HG03280 (cell line): ENCODE measurements around the gene PARG.
"Not testable (repeated sequence)": the region's sequence is repeated elsewhere in the genome, so short reads cannot be mapped to it uniquely, and the experiment has no call there.

Experiments
- ATAC-seq: cut with Tn5 transposase; IDR thresholded peaks from one replicate; pipeline ENCODE4 v1.9.1; 2021; ENCODE audit warnings: mild to moderate bottlenecking, moderate library complexity; ENCODE audit not compliant: unreplicated experiment

PARG gene

DNA sequence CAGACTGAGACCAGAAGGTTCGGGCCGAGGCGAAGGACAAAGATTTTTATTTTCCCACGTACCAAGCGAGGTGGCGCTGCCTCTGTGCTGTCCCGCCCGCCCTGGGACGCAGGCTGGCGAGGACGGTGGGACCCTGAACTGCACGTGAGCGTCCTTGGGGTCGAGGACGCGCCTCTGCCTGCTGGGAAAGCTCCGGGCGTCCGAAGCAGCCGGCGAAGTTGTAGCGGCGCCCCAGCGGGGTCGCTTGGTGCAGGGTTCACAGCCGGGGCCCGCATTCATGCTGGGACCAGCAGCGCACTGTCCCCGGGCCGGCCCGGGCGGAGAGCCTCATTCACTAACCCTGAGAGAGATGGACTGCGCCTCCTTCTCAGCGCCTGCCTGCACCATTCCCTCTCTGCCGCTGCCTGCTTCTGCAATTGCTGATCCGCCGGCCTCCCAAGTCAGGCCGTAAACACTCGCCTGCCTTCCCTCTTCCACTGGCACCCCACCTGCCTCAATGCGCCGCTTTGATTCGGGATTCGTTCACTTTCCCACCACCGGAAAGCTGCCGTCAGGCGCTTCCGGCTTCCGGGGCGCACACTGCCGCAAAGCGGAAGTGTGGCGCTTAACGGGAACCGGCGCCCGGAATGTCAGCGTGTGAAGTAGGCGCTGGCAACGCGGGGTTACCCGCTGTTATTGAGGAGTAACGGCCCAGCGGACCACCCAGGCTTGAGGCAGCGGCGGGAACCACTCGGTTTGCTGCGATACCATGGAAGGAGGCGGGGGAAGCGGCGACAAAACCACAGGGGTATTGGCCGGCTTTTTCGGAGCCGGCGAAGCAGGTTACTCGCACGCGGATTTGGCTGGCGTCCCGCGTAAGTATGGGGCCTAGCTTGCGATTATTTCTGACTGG is at the start of gene PARG, which contains the start of gene TIMM23B:
PARG (minus strand) TSS at position 581 of the 892 bp plus-strand sequence; CDS start at position 279, 302 bp downstream.
TIMM23B (plus strand) TSS at position 607 of the 892 bp plus-strand sequence; CDS start at position 749, 142 bp downstream.
- ATAC-seq = peak; percentile 73

- not testable (repeated sequence) for ATAC-seq
These were observed 46.5 kb upstream of the PARG start, which contains the start of gene AGAP6 for GRCh38 chr10:49988376-49988775. AGAP6 (plus strand) TSS chr10:49988406; CDS start chr10:49988716, 310 bp downstream.

DNA sequence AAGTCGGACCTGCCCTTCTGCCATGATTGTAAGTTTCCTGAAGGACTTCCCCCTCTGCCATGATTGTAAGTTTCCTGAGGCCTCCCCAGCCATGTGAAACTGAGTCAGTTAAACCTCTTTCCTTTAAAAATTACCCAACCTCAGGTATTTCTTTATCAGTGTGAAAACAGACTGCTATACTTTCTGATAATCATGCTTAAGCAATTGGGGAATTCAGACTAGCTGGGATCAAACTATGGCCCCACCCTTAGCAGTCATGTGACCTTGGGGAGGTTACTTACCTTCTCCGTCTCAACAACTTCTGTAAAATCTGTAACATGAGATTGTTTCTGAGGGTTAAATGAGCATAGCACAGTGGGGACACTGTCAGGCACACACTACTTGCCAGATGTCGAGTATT is 45.4 kb upstream of the PARG start:
- not testable (repeated sequence) for ATAC-seq

DNA sequence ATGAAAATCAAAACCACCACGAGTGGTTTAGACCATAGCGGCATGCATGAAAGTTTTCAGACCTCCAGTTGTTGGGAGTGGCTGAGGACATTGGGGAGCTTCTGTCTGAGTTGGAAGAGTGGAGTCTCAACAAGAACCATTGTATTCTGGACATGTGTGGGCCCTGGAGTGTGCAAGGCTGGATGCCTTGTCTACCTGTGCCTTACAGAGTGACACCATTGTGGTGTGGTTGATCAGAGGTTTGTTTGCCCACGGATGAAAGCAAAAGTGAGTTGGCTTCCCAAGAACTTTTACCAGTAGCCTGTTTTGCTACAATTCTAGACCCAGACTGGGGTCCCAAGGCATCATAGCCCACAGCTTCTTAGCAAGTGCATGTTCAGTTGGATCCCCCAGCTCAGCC is 35.9 kb upstream of the PARG start:
- ATAC-seq = not testable (repeated sequence)

- ATAC-seq = not testable (repeated sequence)
These were observed 30.3 kb upstream of the PARG start for GRCh38 chr10:49972094-49972493.

GRCh38 chr10:49971466-49971865 is 29.6 kb upstream of the PARG start:
- not testable (repeated sequence) for ATAC-seq

GRCh38 chr10:49970331-49970857 is 28.6 kb upstream of the PARG start:
- ATAC-seq = not testable (repeated sequence)

- ATAC-seq = not testable (repeated sequence)
These were observed 11.3 kb upstream of the PARG start for GRCh38 chr10:49953122-49953521.

DNA sequence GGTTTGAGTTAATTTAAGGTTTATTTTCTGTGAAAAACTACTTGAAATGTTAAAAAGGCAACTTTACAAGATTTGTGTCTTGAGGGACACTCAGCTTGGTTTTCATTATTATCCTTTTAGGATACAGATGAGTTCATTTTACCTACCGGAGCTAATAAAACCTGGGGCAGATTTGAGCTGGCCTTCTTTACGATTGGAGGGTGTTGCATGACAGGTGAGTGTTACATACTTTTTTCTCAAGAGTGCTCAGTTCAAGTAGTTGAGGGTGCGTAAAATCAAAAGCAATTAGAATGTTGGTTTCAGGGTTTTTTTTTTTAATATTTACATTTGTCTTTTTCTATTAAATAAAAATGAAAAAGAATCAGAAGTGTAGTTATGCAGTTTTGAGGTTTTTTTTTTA is 10.2 kb upstream of the PARG start:
- ATAC-seq = not testable (repeated sequence)

DNA sequence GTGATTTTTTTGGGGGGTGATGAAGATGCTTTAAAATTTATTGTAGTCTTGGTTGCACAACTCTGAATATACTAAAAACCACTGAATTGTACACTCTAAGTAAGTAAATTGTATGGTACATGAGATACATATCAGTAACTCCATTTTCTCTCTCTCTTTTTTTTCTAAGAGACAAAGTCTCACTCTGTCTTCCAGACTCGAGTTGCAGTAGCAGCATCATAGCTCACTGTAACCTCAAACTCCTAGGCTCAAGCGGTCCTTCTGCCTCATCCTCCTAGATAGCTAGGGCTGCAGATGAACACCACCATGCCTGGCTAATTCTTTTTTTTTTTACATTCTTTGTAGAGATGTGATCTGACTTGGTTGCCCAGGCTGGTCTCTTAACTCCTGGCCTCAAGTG is 6.9 kb upstream of the PARG start:
- ATAC-seq = not testable (repeated sequence)

GRCh38 chr10:49948142-49948541 is 6.3 kb upstream of the PARG start:
- ATAC-seq = peak; percentile 77

DNA sequence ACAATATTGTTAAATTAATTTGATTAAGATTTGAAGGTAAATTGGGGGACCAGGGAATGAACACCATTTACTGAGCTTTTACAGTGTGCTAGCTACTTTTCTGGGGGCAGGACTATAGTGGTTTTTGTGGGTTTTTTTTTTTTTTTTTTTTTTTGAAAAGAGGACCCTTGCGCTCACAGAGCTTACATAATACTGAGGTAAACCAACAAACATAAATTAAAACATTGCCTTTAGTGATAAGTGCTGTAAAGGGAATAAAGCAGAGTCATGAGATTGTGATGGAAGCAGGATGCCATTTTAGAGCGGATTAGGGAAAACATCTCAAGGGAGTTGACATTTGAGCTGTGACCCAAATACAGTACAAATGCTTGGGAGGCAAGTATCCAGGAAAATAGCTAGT is 1.8 kb upstream of the PARG start:
- ATAC-seq = not testable (repeated sequence)

- ATAC-seq = peak; percentile 8
These were observed 495 bp upstream of the PARG start for GRCh38 chr10:49942339-49942705.

DNA sequence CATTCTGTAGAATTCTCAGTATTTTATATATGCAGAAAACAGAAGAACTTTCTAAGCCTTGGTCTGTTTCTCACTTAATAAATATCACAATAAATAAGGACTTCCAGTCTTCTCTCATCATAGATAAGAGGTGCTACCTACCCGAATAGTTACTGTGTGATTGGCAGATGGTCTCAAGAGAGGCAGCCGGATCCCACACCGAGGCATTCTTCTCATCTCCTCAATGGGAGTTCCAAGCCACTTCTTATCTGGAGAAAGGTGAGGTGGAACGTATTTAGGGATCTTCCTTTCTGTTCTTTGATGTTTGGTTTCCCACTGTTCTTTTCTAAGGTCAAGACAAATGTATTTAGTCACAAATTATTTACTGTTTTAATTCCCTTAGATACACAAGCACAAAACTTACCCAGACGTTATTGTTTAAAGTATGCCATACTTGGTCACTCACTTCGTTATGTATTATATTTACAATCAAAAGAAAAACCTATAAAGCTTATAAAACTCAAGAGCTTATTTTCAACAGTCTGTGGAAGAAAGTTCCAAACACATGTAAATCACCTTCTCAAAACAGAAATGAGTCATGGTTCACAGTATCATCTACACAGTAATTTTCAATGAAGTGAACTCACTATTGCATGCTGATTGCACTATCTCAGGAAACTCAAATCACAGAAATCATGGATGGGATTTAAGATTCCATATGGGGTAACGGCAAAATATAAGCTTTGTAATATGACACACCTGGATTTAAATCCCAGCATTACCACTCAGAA is 9.7 kb downstream of the PARG start:
- not testable (repeated sequence) for ATAC-seq

GRCh38 chr10:49931276-49931675 is 10.6 kb downstream of the PARG start:
- ATAC-seq = not testable (repeated sequence)

GRCh38 chr10:49923572-49923971 is 18.3 kb downstream of the PARG start:
- not testable (repeated sequence) for ATAC-seq

DNA sequence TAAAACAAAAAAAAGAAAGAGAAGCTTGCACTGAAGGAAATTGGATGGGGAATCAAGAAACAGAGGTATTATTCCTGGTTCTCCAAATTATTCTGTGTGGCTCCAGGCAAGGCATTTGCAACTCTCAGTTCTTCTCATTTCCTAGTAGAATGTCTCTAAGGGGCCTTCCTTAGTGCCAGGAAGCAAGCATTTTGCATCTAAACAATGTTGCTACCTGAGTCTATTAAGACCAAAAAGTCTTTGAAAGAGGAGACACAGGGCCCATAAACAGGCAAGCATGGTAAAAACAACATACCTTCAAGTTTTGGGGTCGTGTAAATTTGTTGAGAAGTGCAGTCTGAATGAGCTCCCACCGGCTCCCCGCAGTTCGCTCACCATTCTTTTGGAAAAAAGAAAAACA is 19.8 kb downstream of the PARG start:
- ATAC-seq = not testable (repeated sequence)

- ATAC-seq = not testable (repeated sequence)
These were observed 23.9 kb downstream of the PARG start for GRCh38 chr10:49917927-49918326.

GRCh38 chr10:49916451-49916850 is 25.4 kb downstream of the PARG start:
- not testable (repeated sequence) for ATAC-seq

DNA sequence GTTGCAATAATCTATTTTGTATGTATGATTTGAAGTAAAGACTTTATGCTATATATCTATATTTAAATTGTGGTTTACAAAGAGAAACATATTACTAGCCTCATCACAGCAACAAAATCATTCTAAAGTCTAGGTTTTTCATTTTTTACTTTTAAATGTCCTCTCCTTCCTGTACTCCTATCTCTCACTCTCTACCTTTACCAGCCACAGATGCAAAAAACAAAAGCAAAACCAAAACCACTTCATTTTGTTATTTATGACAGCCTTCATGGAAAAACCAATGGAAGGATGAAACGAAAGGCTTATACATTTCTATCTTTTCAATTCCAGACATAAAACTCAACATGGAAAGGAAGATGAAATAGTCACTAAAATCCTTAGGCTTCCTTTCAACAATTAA is 31.5 kb downstream of the PARG start:
- ATAC-seq = not testable (repeated sequence)
